ENCODE results near the gene VDAC1.
"Not testable (repeated sequence)": the region's sequence is repeated elsewhere in the genome, so short reads cannot be mapped to it uniquely, and the experiment has no call there.

The VDAC1 gene

DNA sequence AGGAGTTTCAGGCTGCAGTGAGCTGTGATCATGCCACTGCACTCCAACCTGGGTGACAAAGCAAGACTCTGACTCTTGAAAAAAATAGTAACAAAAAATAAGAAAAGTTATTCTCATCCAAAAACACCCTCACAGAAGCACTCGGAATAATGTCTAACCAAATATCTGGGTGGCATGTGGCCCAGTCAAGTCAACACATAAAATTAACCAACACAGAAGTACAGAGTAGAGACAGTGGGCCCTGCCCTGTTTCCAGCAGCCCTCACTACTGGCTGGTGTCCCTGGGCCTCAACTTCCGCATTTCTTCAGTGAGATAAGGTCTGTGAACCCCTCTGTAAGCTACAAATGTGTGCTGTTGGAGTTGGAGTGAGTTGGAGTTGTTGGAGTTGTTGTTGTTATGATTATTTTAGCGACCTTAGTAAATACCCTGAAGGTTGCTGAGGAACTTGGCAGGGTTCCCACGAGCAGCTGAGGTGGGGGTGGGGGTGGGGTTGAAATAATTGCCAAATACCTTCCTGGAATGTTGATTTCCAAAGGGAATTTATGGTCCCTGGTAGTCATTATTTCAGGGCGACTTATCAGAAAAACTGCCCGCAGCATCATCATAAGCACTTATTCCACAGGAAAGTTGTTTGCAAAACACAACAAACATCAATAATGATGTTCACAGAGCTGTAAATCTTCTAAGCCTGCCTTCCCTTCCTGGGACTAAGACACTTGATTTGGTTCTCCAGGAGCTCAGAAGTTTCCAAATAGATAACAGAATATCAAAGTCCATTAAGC, 66.5 kb downstream of the VDAC1 start:
- DNase-seq, result no peak

DNA sequence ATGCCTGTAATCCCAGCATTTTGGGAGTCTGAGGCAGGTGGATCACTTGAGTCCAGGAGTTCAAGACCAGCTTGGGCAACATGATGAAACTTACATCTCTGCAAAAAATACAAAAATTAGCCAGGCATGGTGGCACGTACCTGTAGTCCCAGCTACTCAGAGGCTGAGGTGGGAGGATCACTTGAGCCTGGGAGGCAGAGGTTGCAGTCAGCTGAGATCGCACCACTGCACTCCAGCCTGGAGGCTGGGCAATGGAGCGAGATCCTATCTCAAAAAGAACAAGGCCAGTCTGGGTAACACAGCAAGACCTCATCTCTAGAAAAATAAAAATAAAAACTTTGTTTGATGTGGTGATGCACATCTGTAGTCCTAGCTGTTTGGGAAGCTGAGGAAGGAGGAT, 67.1 kb downstream of the VDAC1 start:
- DNase-seq, result not testable (repeated sequence)

DNA sequence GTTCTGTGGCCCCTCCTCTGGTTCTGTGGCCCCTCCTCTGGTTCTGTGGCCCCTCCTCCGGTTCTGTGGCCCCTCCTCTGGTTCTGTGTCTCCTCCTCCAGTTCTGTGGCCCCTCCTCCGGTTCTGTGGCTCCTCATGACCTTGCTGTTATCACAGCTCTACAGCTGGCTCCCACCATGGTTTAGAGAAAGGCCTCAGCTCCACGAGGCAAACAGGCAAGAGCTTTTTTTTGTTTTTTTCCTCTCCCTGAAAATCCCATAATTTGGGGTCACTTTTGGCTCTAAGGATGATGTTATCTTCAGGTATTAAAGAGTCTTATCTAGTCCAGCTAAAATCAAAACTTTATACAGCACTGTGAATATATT, 68.1 kb downstream of the VDAC1 start:
- DNase-seq, result no peak

DNA sequence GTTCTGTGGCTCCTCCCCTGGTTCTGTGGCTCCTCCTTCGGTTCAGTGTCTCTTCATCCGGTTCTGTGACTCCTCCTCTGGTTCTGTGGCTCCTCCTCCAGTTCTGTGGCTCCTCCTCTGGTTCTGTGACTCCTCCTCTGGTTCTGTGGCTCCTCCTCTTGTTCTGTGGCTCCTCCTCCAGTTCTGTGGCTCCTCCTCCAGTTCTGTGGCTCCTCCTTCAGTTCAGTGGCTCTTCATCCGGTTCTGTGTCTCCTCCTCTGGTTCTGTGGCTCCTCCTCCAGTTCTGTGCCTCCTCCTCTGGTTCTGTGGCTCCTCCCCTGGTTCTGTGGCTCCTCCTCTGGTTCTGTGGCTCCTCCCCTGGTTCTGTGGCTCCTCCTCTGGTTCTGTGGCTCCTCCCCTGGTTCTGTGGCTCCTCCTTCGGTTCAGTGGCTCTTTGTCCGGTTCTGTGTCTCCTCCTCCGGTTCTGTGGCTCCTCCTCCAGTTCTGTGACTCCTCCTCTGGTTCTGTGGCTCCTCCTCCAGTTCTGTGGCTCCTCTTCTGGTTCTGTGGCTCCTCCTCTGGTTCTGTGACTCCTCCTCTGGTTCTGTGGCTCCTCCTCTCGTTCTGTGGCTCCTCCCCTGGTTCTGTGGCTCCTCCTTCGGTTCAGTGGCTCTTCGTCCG, 68.7 kb downstream of the VDAC1 start:
- DNase-seq, result not testable (repeated sequence)

DNA sequence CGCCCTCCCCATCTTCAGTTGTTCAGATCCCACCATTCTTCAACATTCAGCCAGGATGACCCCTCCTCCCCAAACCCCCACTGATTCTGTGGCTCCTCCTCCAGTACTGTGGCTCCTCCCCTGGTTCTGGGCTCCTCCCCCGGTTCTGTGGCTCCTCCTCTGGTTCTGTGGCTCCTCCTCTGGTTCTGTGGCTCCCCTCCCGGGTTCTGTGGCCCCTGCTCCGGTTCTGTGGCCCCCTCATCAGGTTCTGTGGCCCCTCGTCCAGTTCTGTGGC, 69.2 kb downstream of the VDAC1 start:
- no peak for DNase-seq

DNA sequence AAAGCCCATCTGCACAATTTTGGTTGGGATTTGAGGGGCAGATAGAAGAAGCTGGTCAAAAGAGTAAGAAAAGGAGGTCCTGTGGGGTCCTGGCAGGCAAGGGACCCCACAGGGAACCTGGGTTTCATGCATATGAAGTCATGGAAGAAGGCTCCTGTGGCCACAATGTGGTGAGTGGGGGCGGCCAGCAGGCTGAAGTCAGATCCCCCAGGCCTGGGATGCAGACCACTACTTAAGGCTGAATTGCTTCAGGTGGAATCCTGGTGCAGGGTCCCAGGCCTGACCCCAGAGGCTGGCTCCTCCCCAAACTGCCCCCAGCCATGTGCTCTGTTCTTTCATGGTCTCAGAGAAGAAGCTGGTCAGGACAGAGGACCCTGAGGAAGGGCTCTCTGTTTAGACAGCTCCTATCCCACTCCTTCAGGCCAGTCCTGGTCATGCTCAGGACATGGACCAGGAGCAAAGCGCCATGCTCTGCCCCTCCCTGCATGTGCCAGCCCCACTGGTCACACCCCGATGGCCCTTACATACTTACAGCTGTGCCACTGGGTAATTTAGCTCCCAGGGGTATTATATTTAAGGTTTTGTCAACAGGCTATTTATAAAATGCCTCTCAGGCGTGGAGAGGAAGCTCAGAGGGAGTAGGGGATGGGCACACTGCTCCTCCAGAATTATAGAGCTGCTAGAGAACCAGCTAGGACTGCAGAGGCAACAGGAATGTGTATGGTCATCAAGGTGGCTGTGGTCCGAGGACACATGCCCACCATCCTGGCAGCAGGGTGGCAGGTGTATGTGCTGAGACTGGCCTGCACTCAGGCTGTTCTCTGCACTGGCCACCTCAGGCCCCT, 69.7 kb downstream of the VDAC1 start:
- DNase-seq, result no peak

DNA sequence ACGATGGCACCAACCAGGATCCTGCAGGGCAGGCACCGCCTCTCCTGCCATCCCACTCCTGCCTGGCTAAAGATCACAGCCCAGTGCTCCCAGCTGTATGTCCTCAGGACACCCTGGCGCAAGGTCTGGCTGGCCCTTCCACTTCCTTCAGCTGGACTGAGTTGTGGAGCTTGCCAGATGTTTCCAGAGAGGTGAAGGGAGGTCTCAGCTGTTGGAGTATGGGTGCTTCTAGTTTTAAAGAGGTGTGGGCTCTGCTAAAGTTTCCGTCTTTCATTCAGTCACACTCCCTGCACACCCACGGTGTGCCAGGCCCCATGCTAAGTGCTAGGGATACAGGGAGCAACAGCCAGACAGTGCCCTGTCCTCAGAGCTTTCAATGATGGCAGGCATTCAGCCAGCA, 70.5 kb downstream of the VDAC1 start:
- DNase-seq, result no peak

DNA sequence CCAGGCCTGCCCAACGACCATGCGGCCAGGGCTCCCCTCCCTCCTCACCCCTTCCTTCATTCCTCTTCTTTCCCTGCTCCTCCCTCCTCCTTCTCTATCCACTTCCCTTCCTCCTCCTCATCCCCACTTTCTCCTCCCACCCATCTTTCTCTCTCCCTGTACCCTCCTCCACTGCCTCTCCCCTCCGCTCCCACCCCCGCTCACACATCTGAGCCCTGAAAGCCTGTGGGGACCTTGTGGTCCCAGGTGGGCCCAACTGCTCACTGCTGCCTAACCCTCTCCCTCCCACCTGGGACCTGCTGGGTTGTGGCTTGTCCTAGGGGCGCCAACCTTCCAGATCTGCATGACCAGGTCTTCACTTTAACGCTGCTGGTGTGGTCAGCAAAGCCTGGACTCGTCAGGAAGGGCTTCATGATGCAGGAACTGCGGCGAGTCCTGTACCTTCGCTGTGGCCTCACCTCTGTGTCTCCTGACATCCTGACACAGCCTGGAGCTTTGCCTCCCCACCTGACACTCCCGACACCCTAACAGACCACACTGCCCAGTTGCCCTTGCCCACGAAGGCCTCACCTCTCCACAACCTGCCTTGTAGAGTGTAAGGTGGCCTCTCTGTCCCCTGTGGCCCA, 71.0 kb downstream of the VDAC1 start:
- no peak for DNase-seq

DNA sequence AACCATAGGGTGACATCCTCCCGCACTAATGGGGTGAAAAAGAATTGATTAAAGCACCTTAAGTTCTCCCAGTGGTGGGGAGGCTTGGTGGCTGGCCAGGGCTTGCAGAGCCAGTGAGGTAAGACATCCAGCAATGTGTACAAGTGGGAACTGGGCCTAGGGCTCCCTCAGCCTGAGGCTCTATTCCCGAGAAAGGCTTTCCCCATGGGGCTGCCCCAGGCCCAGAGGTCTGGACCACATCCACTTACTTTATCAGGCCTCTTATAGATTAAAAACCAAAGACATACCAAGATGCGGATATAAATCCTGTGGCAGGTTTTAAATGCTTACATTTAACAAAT, 71.6 kb downstream of the VDAC1 start:
- no peak for DNase-seq

DNA sequence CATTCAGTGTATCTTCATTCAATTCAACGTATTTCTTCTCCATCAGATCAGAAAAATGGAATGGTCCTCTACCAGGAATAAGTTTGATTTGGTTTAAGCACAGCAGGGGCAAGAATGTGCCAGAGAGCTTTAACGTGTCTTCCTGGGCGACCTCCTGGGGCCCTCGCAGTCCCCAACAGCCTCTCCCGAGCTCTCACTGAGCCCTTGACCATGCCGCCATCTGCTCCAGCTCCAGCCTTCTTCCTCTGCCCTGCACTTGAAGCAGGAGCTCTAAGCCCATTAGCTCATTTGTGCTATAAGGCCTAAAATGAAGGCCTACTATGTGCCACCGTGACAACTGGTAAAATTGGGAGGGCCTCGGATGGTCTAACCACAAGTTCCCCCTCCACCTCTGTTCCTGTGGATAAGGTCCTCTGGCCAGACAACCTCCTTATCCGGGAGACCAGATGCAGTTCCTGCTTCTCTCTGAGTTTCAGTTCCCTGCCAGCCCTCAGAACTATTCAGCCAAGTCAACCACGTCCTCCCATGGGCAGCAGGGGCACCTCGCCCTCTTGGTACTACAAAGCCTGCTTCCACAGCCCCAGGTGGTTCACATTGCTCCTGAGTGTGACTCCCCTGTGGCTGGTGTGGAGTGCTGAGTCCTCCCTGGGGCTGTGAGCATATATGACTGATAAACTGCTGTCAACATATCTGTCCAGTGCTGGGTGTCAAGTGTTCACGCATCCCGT, 72.2 kb downstream of the VDAC1 start:
- DNase-seq, result no peak

DNA sequence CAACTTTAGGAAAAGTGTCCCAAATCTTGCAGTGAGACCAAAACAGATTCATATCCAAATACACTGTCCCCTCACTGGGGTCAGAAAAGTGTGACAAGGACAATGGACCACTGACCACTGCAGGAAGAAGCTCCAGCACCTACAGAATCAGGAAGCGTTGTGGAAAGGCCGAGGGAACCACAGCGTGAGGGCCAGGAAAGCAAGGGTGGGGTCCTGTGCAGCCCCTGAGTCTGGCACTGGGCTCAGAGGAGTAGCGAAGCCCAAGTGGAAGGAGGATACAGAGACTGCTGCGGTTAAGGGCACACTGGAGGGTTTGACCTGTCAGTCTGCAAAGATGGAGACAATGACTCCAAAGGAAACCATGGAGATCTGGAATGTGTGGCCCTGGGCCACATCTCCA, 73.2 kb downstream of the VDAC1 start:
- DNase-seq, result no peak

DNA sequence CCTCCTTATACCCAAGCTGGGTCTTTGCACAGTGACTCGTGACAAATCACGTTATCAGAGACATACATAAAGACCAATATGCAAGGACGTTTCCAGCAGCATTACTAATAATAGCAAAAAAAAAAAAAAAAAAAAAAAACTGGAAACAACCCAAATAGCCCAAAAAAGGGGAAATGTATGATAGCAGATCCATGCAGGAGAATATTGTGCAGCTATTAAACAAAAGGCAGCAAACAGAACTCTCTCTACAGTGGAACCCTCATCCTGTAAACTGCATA, 74.0 kb downstream of the VDAC1 start:
- no peak for DNase-seq

DNA sequence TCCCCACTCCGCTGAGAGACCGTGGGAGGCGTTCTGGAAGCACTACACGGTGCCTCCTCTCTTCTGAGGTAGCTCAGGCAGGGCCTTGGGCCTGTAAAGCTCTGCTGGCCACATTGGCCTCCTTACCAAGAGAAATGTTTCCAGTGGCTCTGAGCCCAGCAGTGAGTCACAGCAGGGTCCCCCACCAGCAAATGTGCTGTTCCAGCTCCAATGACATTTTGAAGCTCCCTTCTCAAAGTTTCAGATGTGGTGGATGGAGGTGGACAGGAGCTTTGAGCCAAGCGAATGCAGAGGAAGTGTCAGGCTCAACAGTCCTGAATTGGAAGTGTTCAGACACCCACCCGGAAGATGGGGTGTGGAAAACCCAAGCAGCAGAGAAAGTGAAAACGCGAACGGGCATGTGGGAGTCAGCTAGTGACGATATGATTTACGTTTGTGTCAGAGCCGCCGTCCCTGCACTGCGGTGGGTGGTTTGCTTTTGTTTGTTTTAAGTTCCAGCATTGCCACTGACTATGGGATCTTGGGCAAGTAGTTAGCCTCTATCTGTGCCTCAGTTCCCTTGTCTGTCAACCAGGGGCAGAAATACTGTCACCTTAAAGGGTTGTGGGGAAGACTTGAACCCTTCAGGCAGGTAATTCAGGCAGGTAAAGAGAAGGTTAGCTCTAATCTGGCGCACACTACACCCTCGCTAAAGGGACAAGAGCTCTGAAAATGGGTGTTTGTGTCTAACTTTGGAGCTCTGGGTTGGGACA, 74.5 kb downstream of the VDAC1 start:
- no peak for DNase-seq

DNA sequence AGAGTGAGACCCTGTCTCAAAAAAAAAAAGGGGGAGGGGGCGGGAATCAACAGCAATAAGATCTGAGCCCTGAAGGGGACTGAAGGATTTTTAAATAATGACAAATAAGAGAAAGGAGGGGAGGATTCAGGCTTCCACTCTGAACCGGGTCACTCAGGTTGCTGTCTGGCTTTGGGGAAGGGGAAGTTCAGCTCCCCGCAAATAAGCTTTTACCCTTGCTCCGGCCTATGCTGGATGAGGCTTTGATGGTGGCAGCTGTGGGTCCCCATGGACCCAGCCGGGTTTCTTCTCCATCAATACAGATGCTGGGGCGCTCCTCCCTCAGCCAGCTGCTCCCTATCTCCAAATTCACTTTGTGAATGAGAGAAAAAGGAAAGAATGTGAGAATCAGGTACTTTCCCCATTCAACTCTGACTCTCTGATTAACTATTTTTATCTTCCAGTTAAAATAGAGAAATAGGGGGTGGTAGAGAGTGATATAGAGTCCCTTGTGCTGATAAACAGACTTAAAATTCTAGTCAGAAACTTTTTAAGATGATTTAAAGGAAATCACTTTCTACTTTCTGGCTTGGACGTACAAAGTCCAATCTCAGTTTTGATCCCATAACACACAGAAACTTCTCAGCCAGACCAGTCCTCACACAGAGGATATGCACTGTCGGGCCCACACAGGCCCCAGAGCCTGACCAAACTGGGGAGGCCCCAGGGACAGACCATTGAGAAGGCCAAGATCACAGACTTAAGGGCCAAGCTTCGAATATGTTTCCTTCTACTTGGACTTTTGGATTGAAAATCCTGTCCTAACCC, 76.0 kb downstream of the VDAC1 start:
- no peak for DNase-seq

DNA sequence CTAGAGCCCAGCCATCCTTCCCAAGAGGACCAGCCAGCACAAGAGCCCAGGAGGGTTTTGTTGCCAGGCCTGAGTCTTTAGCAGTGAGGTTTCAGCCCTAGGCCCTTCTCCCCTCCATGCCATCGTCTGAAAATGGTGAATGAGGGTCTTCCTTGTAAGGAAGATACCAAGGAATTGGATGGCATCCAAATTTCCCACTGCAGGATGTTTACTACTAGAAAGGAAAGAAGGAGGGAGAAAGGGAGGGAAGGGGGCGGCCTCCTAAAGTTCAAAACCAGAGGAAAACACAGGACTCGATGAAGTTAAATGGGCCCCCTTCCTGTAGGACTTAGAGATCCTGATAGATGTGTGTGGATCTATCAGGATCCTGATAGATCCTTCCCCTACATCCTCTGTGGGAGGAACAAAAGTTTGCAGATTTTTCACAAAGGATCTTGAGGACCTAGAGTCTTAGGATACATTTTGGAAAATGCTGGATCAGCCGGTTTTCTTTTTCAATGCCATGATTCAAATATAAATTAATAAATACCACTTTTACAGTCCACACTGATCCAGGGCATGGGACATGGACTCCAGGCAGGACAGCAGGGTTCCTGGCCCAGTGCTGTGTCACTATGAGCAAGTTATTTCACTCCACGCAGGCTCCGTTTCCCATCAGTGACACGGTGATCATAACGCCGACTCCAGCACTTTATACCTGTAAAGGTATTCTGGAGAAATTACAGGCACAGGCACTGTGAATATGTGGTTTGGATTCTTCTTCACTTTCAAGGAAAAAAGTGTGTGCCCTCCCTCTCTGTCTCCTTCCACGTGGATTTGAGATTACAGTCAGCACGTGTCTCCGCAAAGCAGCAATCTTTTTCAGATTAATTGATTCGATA, 77.2 kb downstream of the VDAC1 start:
- no peak for DNase-seq

DNA sequence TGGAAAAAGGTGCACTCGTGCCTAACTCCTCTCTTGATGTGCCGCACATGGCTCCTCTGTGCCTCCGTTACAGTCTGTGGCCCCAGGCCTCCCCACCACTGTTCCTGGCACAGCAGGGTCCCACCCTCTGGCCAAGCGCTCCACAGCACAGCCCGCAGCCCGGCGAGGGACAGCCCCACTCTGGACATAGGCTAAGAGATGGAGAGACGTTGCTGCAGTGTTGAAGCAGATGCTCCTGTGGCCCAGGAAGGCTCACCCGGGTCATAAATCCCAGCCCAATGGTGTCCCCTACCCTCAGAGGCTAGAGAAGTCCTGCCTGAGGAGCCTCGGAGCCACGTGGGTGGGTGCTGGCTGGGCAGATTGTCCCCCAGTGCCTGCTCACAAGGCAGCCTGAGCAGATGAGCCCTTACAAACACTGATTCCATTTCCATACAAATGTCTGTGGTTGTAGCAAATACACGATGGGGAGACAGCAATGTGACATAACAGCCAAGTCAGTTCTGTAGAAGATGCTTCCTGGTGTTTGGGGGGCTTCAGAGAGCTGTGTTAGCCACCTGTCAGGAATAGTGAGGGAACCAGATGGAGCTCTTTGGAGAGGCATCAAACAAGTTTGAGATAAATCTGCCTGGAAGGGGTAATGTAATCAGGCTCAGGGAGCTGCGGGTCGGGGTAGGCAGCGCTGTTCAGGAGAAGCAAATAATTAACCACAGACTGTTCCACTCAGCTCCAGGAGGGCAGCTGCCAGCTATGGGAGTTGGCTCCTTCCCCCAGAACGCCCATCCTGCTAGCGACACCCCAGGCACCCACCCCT, 78.1 kb downstream of the VDAC1 start:
- no peak for DNase-seq

DNA sequence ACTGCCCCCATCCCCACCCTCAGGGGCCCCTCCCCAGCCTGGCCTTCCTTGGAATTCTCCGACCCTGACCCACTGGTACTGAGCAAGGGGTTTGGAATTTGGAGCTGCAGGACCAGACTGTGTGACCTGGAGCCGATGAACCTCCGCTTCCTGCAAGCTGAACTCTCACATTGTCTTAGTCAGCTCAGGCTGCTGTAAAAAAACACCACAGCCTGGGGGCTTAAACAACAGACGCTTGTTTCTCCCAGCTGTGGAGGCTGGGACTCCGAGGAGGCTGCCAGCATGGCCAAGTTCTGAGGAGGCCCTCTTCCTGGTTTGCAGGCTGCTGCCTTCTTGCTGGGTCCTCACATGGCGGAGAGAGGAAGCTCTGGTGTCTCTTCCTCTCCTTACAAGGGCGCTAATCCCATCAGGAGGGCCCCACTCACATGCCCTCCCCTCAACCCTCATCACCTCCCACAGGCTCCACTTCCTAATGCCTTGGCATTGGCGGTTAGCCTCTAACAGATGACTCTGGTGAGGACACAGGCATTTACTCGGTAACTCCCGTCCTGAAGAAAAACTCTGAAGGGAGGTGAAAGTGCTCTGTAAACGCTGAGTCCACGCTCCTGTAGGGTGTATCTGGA, 78.8 kb downstream of the VDAC1 start:
- DNase-seq, result no peak

DNA sequence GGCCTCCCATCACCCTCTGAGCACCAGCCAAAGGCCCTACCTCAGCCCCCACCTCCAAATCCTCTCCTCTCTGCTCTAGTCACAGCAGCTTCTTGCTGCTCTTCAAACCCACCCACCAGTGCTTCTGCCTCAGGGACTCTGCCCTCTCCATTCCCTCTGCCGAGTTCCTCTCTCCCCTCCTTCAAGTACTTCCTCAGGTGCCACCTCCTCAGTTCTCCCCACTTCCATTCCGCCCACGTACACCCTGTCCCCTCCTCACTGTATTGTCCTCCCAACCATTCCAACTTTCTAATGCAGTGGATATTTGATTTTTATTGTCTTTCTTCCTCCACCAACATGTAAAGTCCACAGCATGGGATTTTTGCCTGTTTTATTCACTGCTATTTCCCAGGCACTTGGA, 79.5 kb downstream of the VDAC1 start:
- DNase-seq, result no peak

DNA sequence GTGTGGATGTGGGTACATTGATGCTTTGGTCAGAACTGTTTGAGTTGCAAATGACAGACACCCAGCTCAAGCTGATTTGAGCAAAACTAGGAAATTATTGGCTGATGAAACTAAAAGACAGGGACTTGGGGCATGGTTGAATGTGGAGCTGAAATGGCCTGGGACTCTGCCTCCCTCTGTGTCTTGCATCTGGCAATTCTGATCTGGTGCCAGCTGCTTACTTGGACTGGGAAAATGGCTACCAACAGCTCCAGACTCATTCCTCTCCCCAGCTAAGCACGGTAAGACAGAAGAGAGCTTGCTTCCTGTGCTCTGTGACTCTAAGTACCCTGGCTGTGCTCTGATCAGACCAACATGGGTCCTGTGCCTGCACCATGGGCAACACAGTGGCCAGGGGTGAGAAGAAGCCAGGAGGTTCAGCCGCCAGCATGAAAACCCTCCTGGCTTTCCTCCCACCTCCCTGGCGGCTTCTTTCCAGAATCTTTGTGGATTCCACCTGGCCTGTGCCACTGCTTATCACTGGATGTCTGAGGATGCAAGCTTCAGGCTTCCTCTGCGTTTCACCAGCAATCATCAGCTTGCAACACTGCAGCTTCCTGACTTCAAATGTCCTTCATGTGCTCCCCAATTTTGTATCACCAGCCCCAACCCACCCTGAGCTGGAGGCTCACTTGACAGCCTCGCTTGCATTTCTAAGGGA, 80.4 kb downstream of the VDAC1 start:
- no peak for DNase-seq
